ENCODE data around the gene SLC8A3. TPM values are rescaled to one million over a fixed set of nuclear protein-coding genes. Genes with fewer than 3 reads are reported as not detected.

SLC8A3 gene
- total RNA-seq, 1 donor from 2014 or later = 0.49 TPM

DNA sequence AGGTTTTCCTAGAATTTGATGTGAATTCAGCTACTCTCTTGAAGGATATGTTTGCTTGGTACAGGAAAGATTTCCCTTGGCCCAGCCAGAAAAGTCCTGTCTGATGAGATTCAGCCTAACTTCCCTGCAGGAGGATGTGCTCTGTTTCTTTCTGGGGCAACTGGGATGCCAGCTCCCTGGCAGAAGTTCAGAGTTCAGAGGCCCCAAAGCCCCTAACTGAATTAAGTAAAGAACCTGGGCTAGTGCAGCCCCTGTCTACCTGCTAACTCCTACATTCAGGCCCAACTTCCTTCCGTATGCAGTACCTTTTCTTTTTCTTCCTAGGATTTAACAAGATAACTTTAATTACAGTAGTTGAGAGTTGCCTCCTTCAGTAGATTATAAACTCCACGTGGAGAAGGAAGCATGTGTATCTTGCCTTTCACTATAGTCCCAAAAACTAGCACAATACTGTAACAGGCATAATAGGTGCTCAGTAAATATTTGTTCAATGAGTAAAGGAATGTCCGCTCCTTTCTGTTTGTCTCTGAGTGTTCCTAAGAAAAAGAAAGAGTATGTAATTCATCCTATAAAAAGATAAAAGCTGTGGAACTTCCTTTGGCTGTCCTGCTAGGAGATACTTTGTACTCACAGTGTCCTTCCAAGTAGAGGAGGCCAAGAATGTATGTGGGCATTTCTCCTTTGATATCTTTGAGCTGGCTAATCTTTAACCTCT lies 141.0 kb downstream of the SLC8A3 start:
- H3K36me3 ChIP-seq = no peaks in the 10 kb centered on the region
- no peaks in the 10 kb centered on the region for H3K27me3 ChIP-seq
- H3K9me3 ChIP-seq = no peaks in the 10 kb centered on the region
- TF ChIP-seq POLR2A (IDR thresholded peaks at IDR 0.05) = no peak
- H3K27ac ChIP-seq = no peak overlapping the region
- intact Hi-C loops (cut with DNase I) = no loop called here
- H3K4me3 ChIP-seq = no peak overlapping the region
- H3K4me1 ChIP-seq = no peaks in the 10 kb centered on the region
- no peak for DNase-seq (ENCODE audit: extremely low spot score in 2 of 2)

DNA sequence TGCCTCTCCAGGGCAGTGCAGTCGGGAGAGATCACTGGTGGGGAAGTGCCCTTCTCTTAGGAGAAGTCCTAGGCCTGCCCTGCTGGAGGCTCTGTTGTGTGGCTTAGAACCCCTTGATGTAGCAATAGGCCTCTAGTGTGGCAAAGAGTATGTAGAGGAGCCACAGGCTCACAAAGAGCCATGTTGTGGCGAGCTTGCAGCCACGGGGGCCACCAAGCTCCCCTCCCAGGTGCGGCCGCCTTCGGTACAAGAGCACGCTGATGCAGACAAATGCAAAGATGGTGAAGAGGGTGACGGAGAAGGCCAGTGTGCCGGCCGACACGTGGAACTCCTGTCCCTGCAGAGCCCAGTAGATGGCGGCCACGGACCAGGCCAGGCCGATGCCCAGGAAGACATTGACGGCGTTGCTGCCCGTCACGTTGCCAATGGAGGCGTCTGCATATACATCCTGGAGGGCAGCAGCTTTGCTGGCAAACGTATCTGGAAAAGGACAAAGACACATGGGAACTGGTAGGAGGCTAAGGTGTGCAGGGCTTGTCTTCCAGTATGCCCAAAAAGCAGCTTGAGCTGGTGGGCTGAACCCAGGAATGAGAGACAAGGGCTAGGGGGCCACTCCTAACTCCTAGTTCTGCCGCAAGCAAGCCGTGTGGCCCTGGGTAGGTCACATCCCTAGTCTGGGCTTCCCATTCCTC lies 142.8 kb downstream of the SLC8A3 start:
- TF ChIP-seq, protein P1, sequence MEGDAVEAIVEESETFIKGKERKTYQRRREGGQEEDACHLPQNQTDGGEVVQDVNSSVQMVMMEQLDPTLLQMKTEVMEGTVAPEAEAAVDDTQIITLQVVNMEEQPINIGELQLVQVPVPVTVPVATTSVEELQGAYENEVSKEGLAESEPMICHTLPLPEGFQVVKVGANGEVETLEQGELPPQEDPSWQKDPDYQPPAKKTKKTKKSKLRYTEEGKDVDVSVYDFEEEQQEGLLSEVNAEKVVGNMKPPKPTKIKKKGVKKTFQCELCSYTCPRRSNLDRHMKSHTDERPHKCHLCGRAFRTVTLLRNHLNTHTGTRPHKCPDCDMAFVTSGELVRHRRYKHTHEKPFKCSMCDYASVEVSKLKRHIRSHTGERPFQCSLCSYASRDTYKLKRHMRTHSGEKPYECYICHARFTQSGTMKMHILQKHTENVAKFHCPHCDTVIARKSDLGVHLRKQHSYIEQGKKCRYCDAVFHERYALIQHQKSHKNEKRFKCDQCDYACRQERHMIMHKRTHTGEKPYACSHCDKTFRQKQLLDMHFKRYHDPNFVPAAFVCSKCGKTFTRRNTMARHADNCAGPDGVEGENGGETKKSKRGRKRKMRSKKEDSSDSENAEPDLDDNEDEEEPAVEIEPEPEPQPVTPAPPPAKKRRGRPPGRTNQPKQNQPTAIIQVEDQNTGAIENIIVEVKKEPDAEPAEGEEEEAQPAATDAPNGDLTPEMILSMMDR (IDR thresholded peaks at IDR 0.05) = no peak
- TF ChIP-seq POLR2A (IDR thresholded peaks at IDR 0.05) (no peak), POLR2AphosphoS5 (IDR thresholded peaks at IDR 0.05; ENCODE audit: insufficient read depth in 1 of 2, low read depth in 1 of 2) (no peak)
- no peak overlapping the region for H3K4me3 ChIP-seq
- no peaks in the 10 kb centered on the region for H3K27me3 ChIP-seq
- no peaks in the 10 kb centered on the region for H3K36me3 ChIP-seq
- no peaks in the 10 kb centered on the region for H3K9me3 ChIP-seq
- intact Hi-C loops (cut with DNase I) = no loop called here
- no peaks in the 10 kb centered on the region for H3K4me1 ChIP-seq
- H3K27ac ChIP-seq = no peak overlapping the region
- no peak for DNase-seq (ENCODE audit: extremely low spot score in 2 of 2)

DNA sequence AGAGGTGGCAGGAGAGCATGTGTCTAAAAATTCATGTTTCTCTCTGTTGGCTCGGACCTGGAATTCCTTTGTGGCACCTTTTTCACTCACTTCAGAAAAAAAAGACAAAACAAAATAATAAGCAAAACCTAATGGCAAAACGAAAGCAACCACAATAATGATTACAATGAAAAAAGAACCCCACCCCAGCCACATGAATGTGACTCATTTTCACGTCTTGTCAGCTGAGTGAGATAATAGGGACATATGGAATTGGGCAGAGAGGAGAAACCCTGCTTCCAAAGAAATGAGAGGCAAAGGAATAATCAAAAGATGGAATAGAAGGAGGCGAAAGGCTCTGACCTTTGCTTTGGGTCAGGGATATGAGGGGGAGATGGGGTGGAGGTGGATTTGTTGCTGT lies 143.4 kb downstream of the SLC8A3 start:
- no peaks in the 10 kb centered on the region for H3K4me1 ChIP-seq
- H3K27me3 ChIP-seq = no peaks in the 10 kb centered on the region
- DNase-seq (ENCODE audit: extremely low spot score in 2 of 2) = no peak
- no peak overlapping the region for H3K27ac ChIP-seq
- TF ChIP-seq, protein P1 (IDR thresholded peaks at IDR 0.05) = no peak
- TF ChIP-seq POLR2A (IDR thresholded peaks at IDR 0.05) (no peak), POLR2AphosphoS5 (IDR thresholded peaks at IDR 0.05; ENCODE audit: insufficient read depth in 1 of 2, low read depth in 1 of 2) (no peak)
- intact Hi-C loops (cut with DNase I) = no loop called here
- no peaks in the 10 kb centered on the region for H3K36me3 ChIP-seq
- no peaks in the 10 kb centered on the region for H3K9me3 ChIP-seq
- no peak overlapping the region for H3K4me3 ChIP-seq

DNA sequence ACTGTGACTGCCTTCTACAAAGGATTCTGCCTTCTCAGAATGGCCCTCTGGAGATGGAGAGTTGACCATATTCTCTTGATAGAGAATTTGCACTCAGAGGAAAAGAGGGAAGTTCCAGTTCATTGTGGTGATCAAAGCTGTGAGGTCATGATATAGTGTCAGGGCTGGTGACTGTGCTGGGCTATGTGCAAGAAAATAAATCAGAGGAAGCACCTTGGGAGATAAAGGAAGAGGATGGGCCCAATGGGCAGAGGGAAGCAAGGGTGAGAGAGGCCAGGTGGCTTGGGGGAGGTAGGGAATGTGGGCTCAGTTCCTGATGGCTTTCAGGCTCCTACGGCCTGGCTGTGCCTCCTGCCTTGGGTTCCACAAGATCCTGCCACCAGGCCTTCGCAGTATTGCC lies 145.8 kb downstream of the SLC8A3 start:
- intact Hi-C loops (cut with DNase I) = no loop called here

DNA sequence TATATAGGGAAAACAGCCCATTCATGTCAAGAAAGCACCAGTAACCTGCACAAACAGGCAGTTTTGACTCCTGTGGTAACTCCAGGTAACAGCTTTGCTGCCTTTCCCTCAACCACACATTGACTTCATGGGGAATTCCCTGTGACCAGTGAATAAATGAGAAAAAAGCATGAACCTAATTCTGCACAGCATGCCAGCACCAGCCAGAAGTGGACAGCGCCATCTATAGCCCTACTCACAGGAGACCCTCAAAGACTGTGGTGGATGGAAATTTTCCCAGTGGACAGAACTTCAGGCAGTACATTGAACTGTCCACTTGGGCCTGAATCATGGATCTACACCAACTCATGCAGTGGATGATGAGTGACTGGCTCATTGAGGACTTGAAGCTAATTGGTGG lies 152.1 kb downstream of the SLC8A3 start:
- H3K27me3 ChIP-seq = no peaks in the 10 kb centered on the region
- H3K4me1 ChIP-seq = no peaks in the 10 kb centered on the region
- H3K4me3 ChIP-seq = no peak overlapping the region
- no peak overlapping the region for H3K27ac ChIP-seq
- intact Hi-C loops (cut with DNase I) = no loop called here
- no peaks in the 10 kb centered on the region for H3K36me3 ChIP-seq
- TF ChIP-seq POLR2A (IDR thresholded peaks at IDR 0.05) (no peak), POLR2AphosphoS5 (IDR thresholded peaks at IDR 0.05; ENCODE audit: insufficient read depth in 1 of 2, low read depth in 1 of 2) (no peak)
- TF ChIP-seq, protein P1 (IDR thresholded peaks at IDR 0.05) = no peak
- H3K9me3 ChIP-seq = no peaks in the 10 kb centered on the region
- no peak for DNase-seq (ENCODE audit: extremely low spot score in 2 of 2)

More for the DNA sequence above, 145.8 kb downstream of the SLC8A3 start:
- Histone ChIP-seq H3K9me3 (no peaks in the 10 kb centered on the region), H3K36me3 (no peaks in the 10 kb centered on the region), H3K4me3 (no peak overlapping the region), H3K27me3 (no peaks in the 10 kb centered on the region), H3K27ac (no peak overlapping the region), H3K4me1 (no peaks in the 10 kb centered on the region)
- no peak for DNase-seq (ENCODE audit: extremely low spot score in 2 of 2)
- TF ChIP-seq POLR2A (IDR thresholded peaks at IDR 0.05) (no peak), POLR2AphosphoS5 (IDR thresholded peaks at IDR 0.05; ENCODE audit: insufficient read depth in 1 of 2, low read depth in 1 of 2) (no peak)
- TF ChIP-seq, protein P1 (IDR thresholded peaks at IDR 0.05) = no peak
